Measurements from ENCODE around the gene H3-3A. TPM values are rescaled to one million over a fixed set of nuclear protein-coding genes. Genes with fewer than 3 reads are reported as not detected.
A peak's percentile ranks its signal among the peaks of the same experiment; 100 is the strongest.

The H3-3A gene
- total and polyA plus RNA-seq, 2 of the 8 experiments (the other 6 are each of a cell fraction or from before 2014, with no cell fraction given): 1,157 to 1,223 TPM

DNA sequence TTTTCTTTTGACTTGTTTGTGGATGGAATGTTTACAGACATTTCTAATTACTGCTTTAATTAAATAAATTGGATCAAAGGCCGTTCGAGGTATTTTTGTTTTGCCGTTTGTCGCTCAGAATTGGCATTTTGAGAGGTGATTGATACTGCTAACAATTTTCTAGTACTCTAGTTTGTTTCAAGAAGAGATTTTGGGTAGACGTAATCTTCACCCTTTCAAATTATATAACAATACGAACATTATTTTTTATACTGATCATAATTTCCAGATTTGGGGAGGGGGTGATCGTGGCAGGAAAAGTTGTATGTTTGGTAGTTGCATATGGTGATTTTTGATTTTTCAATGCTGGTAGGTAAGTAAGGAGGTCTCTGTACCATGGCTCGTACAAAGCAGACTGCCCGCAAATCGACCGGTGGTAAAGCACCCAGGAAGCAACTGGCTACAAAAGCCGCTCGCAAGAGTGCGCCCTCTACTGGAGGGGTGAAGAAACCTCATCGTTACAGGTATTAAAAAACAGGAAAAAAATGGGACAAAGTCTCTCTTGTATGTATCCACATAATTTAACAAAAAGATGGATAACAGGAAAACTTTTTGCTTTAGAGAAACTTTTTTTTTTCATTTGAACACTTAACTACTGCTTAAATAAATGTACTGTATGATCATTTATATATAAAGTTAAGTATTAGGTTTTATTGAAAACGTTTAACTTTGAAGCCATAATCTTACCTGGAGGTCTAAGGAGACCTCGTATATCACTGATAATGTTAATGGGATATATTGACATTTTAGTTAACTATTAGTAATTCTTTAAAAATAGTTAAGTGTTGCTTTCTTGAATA lies 1.7 kb downstream of the H3-3A start:
- H3K27me3 ChIP-seq (replicated peaks in 1 of 4; ENCODE audit: control insufficient read depth in 3 of 4, extremely low read depth in 1 of 4, insufficient read depth in 3 of 4, low read length in 3 of 4): no peaks in the 10 kb centered on the region
- no peak overlapping the region for H2AFZ ChIP-seq (ENCODE audit: low read length)
- POLR2A ChIA-PET (ENCODE audit: partially characterized antibody): interaction anchor here (0.6 to 4.5 kb wide), 48 partner anchors 9 to 555 kb away, joined by 3 to 51 read pairs (median 6); partner anchors contain the start of gene SDE2
- peak overlapping the region; percentile 50 to 63 for H3K4me2 ChIP-seq (ENCODE audit: insufficient read depth in 1 of 2, low read depth in 2 of 2, low read length in 2 of 2)
- WGBS, 2 experiments (ENCODE audit: extremely low coverage in 1 of 2, insufficient coverage in 1 of 2, insufficient read length in 1 of 2, insufficient replicate concordance in 2 of 2, low coverage in 1 of 2, low lambda C conversion rate in 2 of 2, missing lambda C conversion rate in 1 of 2): 2% methylated on average over 17 of the region's 17 CpGs; no CpG with 5 or more reads in 1 of the 2 experiments
- H4K8ac ChIP-seq (ENCODE audit: extremely low read depth, insufficient read depth, low read length): no peak overlapping the region
- peaks cover 1% of the 10 kb centered on the region; the same call in 1 of the 2 replicates for H3K23me2 ChIP-seq (ENCODE audit: low read depth, low read length)
- peak overlapping the region; percentile 6 for H4K5ac ChIP-seq (ENCODE audit: insufficient read length, low read depth, low read length)
- CTCF ChIA-PET (ENCODE audit: partially characterized antibody): interaction anchor here (0.8 to 5.8 kb wide), 38 partner anchors 8 to 345 kb away, joined by 3 to 53 read pairs (median 4); partner anchors contain the start of gene SDE2
- H3K9me3 ChIP-seq (ENCODE audit: insufficient read depth in 2 of 2, low read depth in 1 of 2, low read length in 1 of 2): no peaks in the 10 kb centered on the region
- no peak overlapping the region for H2BK5ac ChIP-seq (ENCODE audit: low read depth, low read length)
- H4K20me1 ChIP-seq (replicated peaks in 1 of 2; ENCODE audit: control insufficient read depth in 1 of 2, insufficient read depth in 2 of 2, low read length in 2 of 2): peaks cover 26 to 39% of the 10 kb centered on the region in 2 experiments
- no peak overlapping the region for H3K14ac ChIP-seq (ENCODE audit: insufficient read length)
- H2AK5ac ChIP-seq (ENCODE audit: low read depth, low read length): no peak overlapping the region
- H2BK20ac ChIP-seq (ENCODE audit: low read length): no peak overlapping the region
- no peak overlapping the region for H3K23ac ChIP-seq (ENCODE audit: insufficient read length)
- no peak overlapping the region for H2BK15ac ChIP-seq (ENCODE audit: low read length)
- H2BK12ac ChIP-seq (ENCODE audit: low read depth, low read length): no peak overlapping the region
- H3K27ac ChIP-seq (ENCODE audit: low read depth, low read length): peak overlapping the region; percentile 95
- no peak overlapping the region for H3K4ac ChIP-seq (replicated peaks; ENCODE audit: insufficient read length, low read depth, low read length)
- no peak overlapping the region for H2BK120ac ChIP-seq (replicated peaks; ENCODE audit: low read depth, low read length)
- H4K91ac ChIP-seq (replicated peaks; ENCODE audit: insufficient read length, low read length): no peak overlapping the region
- H3K56ac ChIP-seq (replicated peaks; ENCODE audit: insufficient read length, low read depth, low read length): peak overlapping the region; percentile 17
- no peak for DNase-seq (ENCODE audit: low read depth in 1 of 2, low spot score in 2 of 2)
- FAIRE-seq: no peak
- peak overlapping the region; percentile 90 to 99 (median 94) for H3K9ac ChIP-seq (replicated peaks in 1 of 4; ENCODE audit: extremely low read depth in 1 of 4, low read depth in 3 of 4, low read length in 3 of 4)
- peaks cover 0 to 9% (median 2%) of the 10 kb centered on the region in 4 experiments; a peak in 4 of 7 replicates for H3K4me1 ChIP-seq (replicated peaks in 1 of 4; ENCODE audit: control insufficient read depth in 3 of 4, insufficient read depth in 4 of 4, low read length in 3 of 4)
- peaks cover 10 to 50% (median 32%) of the 10 kb centered on the region in 4 experiments for H3K36me3 ChIP-seq (ENCODE audit: control insufficient read depth in 2 of 4, insufficient read depth in 4 of 4, low read length in 3 of 4)
- H3K18ac ChIP-seq (ENCODE audit: extremely low read depth, low read length): peak overlapping the region; percentile 17; the same call in 1 of the 2 replicates
- peaks cover 36 to 78% of the 10 kb centered on the region in 2 experiments for H3K79me2 ChIP-seq (ENCODE audit: control insufficient read depth in 1 of 2, insufficient read depth in 2 of 2, low read length in 2 of 2)
- H3K4me3 ChIP-seq (ENCODE audit: extremely low read depth in 1 of 4, insufficient read depth in 2 of 4, low read depth in 3 of 4, low read length in 4 of 4): peak overlapping the region; percentile 91 to 100 (median 94)
- peaks cover 2% of the 10 kb centered on the region; the same call in 1 of the 2 replicates for H3K79me1 ChIP-seq (ENCODE audit: low read depth, low read length)
- no peak for TF ChIP-seq ATF3 (IDR thresholded peaks at IDR 0.05; ENCODE audit: insufficient read depth, low read depth, low read length)
- no peak for TF ChIP-seq RAD21 (IDR thresholded peaks at IDR 0.05 in 1 of 2, conservative IDR thresholded peaks at IDR 0.05 in 1 of 2; ENCODE audit: low read depth in 2 of 2, low read length in 2 of 2)
- no peak for TF ChIP-seq ATF2 (IDR thresholded peaks at IDR 0.05; ENCODE audit: low read length)
- no peak for TF ChIP-seq KDM4A (IDR thresholded peaks at IDR 0.05; ENCODE audit: low read depth, low read length, severe bottlenecking)

Data from H1 (cell line).